HG02973 (cell line): ENCODE data around the gene INSIG1.

Experiments used
- ATAC-seq: cut with Tn5 transposase; IDR thresholded peaks from one replicate; pipeline ENCODE4 v1.9.1; 2021; ENCODE audit warnings: moderate library complexity; ENCODE audit not compliant: unreplicated experiment

INSIG1 gene

GRCh38 chr7:155346285-155346684, 48.6 kb downstream of the INSIG1 start:
- ATAC-seq: no peak

- ATAC-seq: no peak
Measured at GRCh38 chr7:155348806-155349205, 51.1 kb downstream of the INSIG1 start.

- no peak for ATAC-seq
Measured at GRCh38 chr7:155349601-155350331, 52.1 kb downstream of the INSIG1 start.

- no peak for ATAC-seq
Measured at GRCh38 chr7:155351120-155351870, 53.6 kb downstream of the INSIG1 start.

GRCh38 chr7:155352076-155352752, 54.5 kb downstream of the INSIG1 start:
- no peak for ATAC-seq

- ATAC-seq: no peak
Measured at GRCh38 chr7:155352753-155353115, 55.1 kb downstream of the INSIG1 start.

GRCh38 chr7:155353256-155353897, 55.7 kb downstream of the INSIG1 start:
- ATAC-seq: no peak

- ATAC-seq: no peak
Measured at GRCh38 chr7:155354371-155355048, 56.8 kb downstream of the INSIG1 start.

GRCh38 chr7:155355176-155355575, 57.5 kb downstream of the INSIG1 start:
- ATAC-seq: no peak

- no peak for ATAC-seq
Measured at GRCh38 chr7:155355745-155356144, 58.1 kb downstream of the INSIG1 start.

GRCh38 chr7:155356323-155357105, 58.8 kb downstream of the INSIG1 start:
- no peak for ATAC-seq

- no peak for ATAC-seq
Measured at GRCh38 chr7:155357573-155358041, 59.9 kb downstream of the INSIG1 start.

GRCh38 chr7:155358066-155358947, 60.6 kb downstream of the INSIG1 start:
- ATAC-seq: no peak

- no peak for ATAC-seq
Measured at GRCh38 chr7:155358948-155359712, 61.5 kb downstream of the INSIG1 start.
